ENCODE data around the gene SLX9. TPM values are rescaled to one million over a fixed set of nuclear protein-coding genes. Genes with fewer than 3 reads are reported as not detected.

Gene SLX9
- polyA plus RNA-seq, 1 donor (not counting 4 experiments of a cell fraction or from before 2014, with no cell fraction given): 21.8 TPM

DNA sequence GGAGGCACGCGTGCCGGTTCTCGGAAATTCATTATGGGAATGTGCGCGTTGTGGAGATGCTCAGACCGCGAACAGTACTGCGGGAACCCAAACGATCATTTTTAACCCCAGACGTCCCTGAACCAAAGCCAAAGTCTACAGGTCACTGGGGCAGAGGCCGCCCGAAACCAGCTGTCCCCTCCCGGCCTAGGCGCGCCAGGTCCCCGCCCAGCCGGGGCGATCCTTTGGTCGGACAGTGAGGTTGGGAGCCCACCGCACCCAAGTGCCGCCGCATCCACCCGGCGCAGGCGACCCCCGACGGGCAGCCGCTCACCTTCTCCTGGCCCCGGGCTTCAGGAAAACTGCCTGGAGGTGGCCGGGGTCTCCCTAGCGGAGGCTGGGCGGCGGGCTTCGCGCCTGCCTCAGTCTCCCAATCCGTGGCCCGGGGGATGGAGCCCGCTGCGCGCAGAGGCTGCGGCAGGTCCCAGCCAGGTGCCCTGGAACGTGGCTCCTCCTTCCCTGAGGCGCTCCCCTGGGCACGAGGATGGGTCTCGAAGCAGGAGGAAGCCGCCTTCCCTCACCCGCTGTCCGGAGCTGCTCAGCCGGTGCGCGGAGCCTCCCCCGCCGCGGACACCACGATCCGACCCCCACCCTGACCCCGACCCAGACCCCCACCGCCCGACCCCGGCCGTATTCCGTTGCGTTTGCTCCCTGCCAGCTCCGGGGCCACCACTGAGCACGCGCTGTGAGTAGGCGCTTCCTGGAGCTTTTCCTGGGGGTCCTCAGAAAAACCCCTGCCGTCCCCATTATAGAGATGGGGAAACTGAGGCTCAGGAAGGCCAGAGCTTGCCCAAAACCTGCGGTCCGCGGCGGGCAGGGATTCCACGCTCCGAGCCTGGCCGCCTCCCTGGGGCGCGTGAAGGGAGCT lies 8.1 kb upstream of the SLX9 start:
- Histone ChIP-seq H3K4me2 (ENCODE audit: control insufficient read depth, extremely low read depth, insufficient read depth, low read depth, low read length) (peak overlapping the region; percentile 54), H3K27me3 (ENCODE audit: control insufficient read depth, extremely low read depth, insufficient read depth, low read length) (peaks cover 24% of the 10 kb centered on the region), H3K4me1 (ENCODE audit: control insufficient read depth, extremely low read depth, insufficient read depth, low read length) (peaks cover 38% of the 10 kb centered on the region)

DNA sequence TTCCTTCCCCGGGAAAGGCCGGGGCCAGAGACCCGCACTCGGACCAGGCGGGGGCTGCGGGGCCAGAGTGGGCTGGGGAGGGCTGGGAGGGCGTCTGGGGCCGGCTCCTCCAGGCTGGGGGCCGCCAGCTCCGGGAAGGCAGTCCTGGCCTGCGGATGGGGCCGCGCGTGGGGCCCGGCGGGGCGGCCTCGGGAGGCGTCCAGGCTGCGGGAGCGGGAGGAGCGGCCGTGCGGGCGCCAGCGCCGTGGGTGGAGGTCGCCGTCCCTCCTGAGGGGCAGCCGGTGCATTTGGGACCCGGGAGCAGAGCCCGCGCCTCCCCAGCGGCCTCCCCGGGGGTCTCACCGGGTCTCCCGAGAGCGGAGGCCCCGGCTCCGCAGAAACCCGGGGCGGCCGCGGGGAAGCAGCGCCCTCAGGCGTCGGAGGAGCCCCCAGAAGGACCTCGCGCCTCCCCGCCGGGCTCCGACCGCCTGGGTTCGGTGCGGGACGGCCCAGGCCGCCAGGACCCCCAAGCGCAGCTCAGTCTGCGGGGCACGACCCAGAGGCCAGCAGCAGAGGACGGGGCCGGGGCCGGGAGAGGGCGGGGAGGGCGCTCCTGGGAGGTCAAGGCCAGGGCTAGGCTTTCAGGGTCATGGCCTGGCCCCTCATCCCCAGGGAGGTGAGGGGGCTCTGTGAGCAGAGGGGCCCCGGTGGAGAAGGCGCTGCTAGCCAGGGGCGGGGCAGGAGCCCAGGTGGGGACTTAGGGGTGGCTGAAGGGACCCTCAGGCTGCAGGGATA lies 7.2 kb upstream of the SLX9 start:
- H3K27ac ChIP-seq (ENCODE audit: control insufficient read depth, insufficient read depth, low read length): no peak overlapping the region
- no peak overlapping the region for H3K9ac ChIP-seq (ENCODE audit: control insufficient read depth, extremely low read depth, insufficient read depth, low read length)
- H3K4me3 ChIP-seq (ENCODE audit: control insufficient read depth in 2 of 3, extremely low read depth in 1 of 3, insufficient read depth in 2 of 3, low read depth in 1 of 3, low read length in 3 of 3): peak overlapping the region; percentile 2 to 25 (median 12)
- H3K27me3 ChIP-seq (ENCODE audit: control insufficient read depth, extremely low read depth, insufficient read depth, low read length): peaks cover 24% of the 10 kb centered on the region
- H3K9me1 ChIP-seq (ENCODE audit: control insufficient read depth, extremely low read depth, insufficient read depth, low read length): no peaks in the 10 kb centered on the region
- peaks cover 31% of the 10 kb centered on the region for H3K4me1 ChIP-seq (ENCODE audit: control insufficient read depth, extremely low read depth, insufficient read depth, low read length)
- no peak overlapping the region for H2AFZ ChIP-seq (ENCODE audit: control insufficient read depth, low read length)
- no peak for FAIRE-seq
- no peaks in the 10 kb centered on the region for H3K79me2 ChIP-seq (ENCODE audit: control insufficient read depth, insufficient read depth, low read length)
- peak overlapping the region; percentile 43 for H3K4me2 ChIP-seq (ENCODE audit: control insufficient read depth, extremely low read depth, insufficient read depth, low read depth, low read length)
- dilution Hi-C loops (cut with MboI; ENCODE audit: extremely low pct_ligation_motif_present, low sequenced_read_pairs): no loop called here
- no peaks in the 10 kb centered on the region for H3K9me3 ChIP-seq (ENCODE audit: control insufficient read depth, low read depth, low read length)
- TF ChIP-seq, protein P1, sequence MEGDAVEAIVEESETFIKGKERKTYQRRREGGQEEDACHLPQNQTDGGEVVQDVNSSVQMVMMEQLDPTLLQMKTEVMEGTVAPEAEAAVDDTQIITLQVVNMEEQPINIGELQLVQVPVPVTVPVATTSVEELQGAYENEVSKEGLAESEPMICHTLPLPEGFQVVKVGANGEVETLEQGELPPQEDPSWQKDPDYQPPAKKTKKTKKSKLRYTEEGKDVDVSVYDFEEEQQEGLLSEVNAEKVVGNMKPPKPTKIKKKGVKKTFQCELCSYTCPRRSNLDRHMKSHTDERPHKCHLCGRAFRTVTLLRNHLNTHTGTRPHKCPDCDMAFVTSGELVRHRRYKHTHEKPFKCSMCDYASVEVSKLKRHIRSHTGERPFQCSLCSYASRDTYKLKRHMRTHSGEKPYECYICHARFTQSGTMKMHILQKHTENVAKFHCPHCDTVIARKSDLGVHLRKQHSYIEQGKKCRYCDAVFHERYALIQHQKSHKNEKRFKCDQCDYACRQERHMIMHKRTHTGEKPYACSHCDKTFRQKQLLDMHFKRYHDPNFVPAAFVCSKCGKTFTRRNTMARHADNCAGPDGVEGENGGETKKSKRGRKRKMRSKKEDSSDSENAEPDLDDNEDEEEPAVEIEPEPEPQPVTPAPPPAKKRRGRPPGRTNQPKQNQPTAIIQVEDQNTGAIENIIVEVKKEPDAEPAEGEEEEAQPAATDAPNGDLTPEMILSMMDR (optimal IDR thresholded peaks at IDR 0.05 in 1 of 3, IDR thresholded peaks at IDR 0.05 in 1 of 3, conservative IDR thresholded peaks at IDR 0.05 in 1 of 3; ENCODE audit: extremely low read depth in 1 of 3, insufficient read depth in 2 of 3, low read length in 3 of 3): peak in 1 of 3 experiments; percentile 15
- no peak for TF ChIP-seq EZH2 (IDR thresholded peaks at IDR 0.05; ENCODE audit: low read length)
- no peaks in the 10 kb centered on the region for H4K20me1 ChIP-seq (ENCODE audit: control insufficient read depth, extremely low read depth, insufficient read depth, low read length)
- no peaks in the 10 kb centered on the region for H3K36me3 ChIP-seq (ENCODE audit: control insufficient read depth in 2 of 2, extremely low read depth in 1 of 2, insufficient read depth in 2 of 2, low read length in 2 of 2)
- no peak for DNase-seq (ENCODE audit: low read depth, low spot score)

More for the DNA sequence above, 8.1 kb upstream of the SLX9 start:
- Histone ChIP-seq H3K9ac (ENCODE audit: control insufficient read depth, extremely low read depth, insufficient read depth, low read length) (no peak overlapping the region), H2AFZ (ENCODE audit: control insufficient read depth, low read length) (no peak overlapping the region), H4K20me1 (ENCODE audit: control insufficient read depth, extremely low read depth, insufficient read depth, low read length) (no peaks in the 10 kb centered on the region), H3K79me2 (ENCODE audit: control insufficient read depth, insufficient read depth, low read length) (no peaks in the 10 kb centered on the region), H3K27ac (ENCODE audit: control insufficient read depth, insufficient read depth, low read length) (no peak overlapping the region), H3K9me3 (ENCODE audit: control insufficient read depth, low read depth, low read length) (no peaks in the 10 kb centered on the region), H3K4me3 (ENCODE audit: control insufficient read depth in 2 of 3, extremely low read depth in 1 of 3, insufficient read depth in 2 of 3, low read depth in 1 of 3, low read length in 3 of 3) (peak overlapping the region; percentile 2 to 29 (median 12)), H3K36me3 (ENCODE audit: control insufficient read depth in 2 of 2, extremely low read depth in 1 of 2, insufficient read depth in 2 of 2, low read length in 2 of 2) (no peaks in the 10 kb centered on the region), H3K9me1 (ENCODE audit: control insufficient read depth, extremely low read depth, insufficient read depth, low read length) (no peaks in the 10 kb centered on the region)
- dilution Hi-C loops (cut with MboI; ENCODE audit: extremely low pct_ligation_motif_present, low sequenced_read_pairs): no loop called here
- FAIRE-seq: peak; percentile 9
- DNase-seq (ENCODE audit: low read depth, low spot score): no peak
- TF ChIP-seq EZH2 (IDR thresholded peaks at IDR 0.05; ENCODE audit: low read length): peak; percentile 67
- TF ChIP-seq, protein P1 (optimal IDR thresholded peaks at IDR 0.05 in 1 of 3, IDR thresholded peaks at IDR 0.05 in 1 of 3, conservative IDR thresholded peaks at IDR 0.05 in 1 of 3; ENCODE audit: extremely low read depth in 1 of 3, insufficient read depth in 2 of 3, low read length in 3 of 3): no peak

Measured in keratinocyte (primary cell).